DMS53 (cell line): ENCODE measurements around the gene UNC5A.

Experiments
- DNase-seq: peaks from one replicate; lab custom pipeline; 2025; lab: John Stamatoyannopoulos, UW

Gene UNC5A

GRCh38 chr5:176800024-176800423 is 10.3 kb upstream of the UNC5A start:
- DNase-seq: no peak

GRCh38 chr5:176802116-176802784 is 8.1 kb upstream of the UNC5A start:
- DNase-seq: no peak

DNA sequence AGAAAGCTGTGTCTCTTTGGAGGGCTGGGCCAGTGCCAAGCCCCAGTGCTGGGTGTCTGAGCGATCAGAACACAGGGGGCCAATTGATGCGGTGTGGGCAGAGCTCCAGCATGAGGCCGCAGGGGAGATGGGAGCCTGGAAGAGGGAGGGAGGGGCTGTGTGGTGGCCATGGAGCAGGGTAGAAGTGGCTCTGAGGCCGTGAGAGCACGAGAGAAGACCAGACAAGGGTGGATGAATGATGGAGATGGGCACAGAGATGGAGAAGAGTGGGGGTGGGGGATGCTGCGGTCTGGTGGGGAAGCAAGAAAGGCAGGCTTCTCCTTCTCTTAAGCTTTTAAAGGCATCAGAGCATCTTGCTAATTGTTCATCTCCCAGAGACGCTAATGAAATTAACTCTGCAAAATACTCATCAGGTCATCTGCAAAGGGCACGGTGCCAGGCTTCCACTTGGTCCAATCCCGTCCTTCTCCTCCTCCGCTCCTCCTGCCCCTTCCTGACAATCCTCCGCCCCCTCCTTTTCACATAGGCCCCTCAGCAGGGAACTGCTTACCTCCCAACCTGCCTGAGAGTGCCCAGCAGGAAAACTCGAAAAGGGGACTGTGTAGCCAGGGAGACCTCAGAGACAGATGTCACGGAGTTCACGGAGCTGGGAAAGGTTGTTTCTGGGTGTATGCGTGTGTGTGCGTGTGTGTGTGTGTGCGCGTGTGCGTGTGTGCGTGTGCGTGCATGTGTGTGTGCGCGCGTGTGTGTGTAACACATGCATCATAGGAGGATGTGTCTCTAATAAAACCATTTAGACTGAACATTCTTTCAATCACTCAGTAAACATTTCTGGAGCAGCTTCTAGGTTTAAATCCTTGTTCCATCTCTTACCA is 7.1 kb upstream of the UNC5A start:
- DNase-seq: no peak

DNA sequence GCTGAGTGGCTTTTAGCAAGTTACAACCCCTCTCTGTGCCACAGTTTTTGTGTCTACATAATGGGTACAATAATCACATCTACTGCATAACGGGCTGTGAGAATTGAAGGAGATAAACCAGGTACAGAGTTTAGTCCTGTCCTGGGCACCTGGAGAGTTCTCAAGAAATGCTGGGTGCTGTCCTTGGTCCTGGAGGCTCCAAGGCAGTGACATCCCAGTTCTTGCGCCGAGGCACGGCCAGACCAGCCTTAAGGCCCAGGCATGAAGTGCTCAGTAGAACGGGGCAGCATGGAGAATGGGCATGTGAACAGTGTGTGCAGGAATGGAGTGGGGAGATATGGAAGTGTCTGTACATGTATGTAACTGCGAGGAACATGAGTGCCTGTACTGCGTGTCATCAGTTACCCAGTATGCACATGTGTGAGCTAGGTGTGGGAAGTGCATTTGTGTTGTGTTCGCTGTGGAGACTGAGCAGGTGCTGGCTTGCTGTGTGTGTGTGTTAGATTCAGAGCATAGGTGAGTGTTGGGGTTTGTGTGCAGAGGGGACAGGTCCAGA is 6.3 kb upstream of the UNC5A start:
- no peak for DNase-seq

GRCh38 chr5:176806137-176806536 is 4.2 kb upstream of the UNC5A start:
- DNase-seq: peak; percentile 28

- peak; percentile 73 for DNase-seq
Observed at GRCh38 chr5:176809544-176810080, 747 bp upstream of the UNC5A start.

DNA sequence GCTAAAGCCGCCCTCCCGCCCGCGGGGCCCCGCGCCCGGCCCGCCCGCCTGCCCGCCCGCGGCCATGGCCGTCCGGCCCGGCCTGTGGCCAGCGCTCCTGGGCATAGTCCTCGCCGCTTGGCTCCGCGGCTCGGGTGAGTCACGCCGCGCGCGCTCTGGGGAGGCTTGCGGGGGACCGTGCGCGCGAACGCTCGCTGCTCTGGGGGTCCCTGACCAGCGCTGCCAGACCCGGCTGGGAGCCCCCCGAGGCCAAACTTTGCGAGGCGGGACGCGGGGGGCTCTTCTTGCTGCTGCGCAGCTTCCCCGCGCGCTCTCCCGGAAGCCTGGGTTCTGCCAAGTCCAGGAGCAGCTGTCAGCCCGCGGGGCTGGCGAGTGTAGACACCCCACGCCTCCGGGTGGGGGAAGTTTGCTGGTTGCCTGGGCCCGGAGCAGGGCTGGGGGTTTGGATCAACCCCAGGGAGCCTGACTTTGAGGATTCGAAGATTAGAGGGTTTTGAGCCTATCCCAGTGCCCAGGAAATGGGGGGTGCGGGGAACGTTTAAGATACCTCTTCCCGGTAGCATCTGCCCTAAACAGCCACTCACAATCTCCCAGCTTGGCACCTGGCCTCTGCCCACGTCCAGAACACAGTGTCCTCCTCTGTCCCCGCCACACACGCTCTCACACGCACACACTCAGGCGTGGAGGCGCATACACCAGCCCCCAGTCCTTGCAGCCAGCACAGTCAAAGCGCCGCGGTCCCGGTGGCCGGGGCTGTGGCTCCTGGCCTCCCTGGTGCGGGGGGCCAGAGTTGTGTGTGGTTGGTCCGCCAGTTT is 535 bp downstream of the UNC5A start:
- peak; percentile 80 for DNase-seq

DNA sequence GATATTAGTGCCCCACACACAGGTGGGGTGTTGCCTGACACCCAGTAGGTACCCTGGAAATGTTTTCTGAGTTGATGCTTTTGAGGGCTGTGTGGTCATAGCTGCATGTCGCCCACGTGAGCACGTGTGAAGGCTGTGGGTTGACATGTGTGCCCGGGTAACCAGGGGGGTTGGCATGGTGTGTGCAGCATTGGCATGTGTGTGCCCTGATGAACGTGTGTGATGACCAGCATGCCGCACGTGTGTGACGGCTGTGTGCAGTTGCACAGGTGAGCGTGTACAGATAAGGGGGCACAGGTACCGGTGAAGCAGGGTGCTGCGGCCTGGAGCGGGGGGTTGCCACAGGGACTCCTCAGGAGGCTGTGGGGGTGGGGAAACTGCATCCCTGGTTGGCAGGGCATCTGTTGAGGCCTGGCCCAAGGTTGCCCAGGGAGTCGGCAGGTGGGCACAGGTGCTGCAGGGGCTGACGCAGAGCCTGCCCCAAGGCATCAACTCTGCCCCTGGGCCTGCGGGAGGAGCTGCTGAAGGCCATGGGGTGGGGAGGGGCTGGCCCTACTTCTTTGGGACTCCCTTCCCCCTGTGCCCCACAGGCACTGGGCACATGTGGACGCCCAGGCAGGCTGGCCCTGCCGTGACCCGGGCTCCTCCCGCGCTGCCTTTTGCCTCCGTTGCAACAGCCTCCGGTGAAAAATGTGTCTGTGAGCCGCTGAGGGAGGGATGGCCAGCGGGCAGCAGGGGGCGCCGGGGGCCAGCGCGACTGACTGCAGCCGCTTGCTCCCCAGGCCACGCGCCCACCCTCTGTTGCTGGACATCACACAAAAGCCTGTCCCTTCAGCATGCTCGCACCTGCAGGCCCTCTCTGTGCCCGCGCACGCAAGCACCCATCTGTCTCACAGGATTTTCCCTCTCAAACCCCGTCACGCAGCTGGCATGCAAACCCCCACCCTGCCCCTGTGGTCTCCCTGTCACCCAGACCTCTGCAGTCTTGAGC is 2.2 kb downstream of the UNC5A start:
- peak; percentile 77 for DNase-seq

DNA sequence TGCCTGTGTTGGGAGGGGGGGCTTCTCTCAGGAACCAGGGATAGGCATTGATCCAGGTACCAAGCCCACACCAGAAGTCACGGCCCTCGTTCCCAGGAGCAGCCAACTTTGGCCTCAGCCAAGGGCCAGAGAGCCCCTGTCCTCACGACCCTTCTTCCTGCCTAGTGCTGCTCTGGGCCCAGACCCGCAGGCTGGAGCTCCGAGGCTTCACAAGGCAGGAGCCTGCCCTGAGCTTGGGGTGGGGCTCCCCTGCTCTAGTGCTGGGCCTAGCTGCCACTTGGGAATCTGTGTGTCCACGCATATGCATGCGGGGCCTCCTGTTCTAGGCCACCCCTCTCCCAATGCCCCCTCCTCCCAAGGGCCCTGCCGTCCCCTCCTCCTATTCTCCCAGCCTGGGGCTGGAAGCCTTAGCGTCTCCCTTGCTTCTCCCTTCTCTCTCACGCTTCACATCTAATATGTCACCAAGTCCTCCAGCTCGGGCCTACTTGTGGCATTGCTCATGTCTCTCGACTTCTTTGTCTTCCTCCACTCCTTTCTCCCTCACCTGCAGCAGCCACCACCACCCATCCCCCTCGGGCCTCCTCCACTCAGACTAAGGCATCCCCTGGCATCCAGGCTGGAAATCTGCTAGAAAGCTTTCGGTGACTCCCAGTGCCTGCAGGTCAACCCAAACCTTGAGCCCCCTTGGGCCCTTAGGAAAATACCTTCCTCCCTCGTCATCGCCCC is 3.4 kb downstream of the UNC5A start:
- no peak for DNase-seq

- no peak for DNase-seq
Observed at GRCh38 chr5:176814313-176814685, 3.9 kb downstream of the UNC5A start.

DNA sequence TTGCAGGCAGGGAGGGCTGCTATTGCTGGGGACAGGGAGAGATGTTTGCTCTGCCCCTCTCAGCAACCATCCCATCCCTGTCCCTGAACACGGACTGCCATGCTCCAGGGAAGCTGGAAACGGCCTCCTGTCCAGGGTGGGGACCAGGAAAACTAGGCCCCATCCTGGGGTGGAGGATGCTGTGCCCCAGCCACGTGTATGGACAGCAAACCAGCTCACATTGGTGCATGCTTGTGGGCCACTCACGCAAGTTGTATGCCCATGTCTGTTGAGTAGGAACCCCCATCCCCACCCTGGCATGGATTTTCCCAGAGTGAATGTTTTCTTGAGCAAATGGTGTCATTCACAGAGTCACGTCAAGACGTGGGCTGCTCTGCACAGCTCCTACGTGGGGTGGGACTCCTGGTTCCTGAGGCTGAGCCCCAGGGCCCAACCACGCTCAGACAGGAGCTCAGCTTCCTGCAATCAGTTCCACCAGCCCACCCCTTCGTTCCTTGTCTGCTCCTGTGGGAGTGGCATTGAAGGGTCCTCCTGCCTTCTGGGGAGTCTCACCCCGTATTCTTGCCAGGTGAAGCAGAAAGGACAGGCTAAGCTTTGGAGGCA is 4.6 kb downstream of the UNC5A start:
- DNase-seq: no peak

- peak; percentile 95 for DNase-seq
Observed at GRCh38 chr5:176816043-176816745, 5.8 kb downstream of the UNC5A start.

GRCh38 chr5:176816791-176817347 is 6.5 kb downstream of the UNC5A start:
- peak; percentile 72 for DNase-seq

- peak; percentile 94 for DNase-seq
Observed at GRCh38 chr5:176817369-176817840, 7.0 kb downstream of the UNC5A start.

DNA sequence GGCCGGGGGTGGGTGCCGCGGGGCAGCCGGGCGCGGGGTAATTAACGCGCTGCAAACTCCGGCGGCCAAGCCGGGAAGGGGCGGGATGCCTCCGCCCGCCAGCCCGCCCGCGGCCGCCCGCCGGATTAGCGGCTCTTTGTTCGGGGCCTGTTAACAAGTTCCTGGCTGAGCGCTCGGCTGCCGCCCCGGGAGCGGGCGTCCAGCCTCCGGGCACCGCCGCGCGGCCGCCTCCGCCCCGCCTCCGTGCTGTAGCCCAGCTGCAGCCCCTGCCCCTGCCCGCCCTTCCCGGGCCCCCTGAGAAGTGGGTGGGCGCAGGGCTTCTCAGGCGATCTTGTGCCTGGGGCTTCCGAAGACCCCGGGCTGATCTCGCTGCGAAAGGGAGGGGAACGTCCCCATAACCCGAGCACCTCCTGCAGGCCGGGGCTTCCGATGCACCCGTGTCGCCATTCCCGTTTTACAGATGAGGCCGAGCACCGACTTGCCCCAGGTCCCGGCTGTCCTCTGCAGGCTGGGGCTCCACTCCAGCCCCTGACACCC is 7.5 kb downstream of the UNC5A start:
- DNase-seq: peak; percentile 88

- peak; percentile 92 for DNase-seq
Observed at GRCh38 chr5:176818391-176819098, 8.2 kb downstream of the UNC5A start.

DNA sequence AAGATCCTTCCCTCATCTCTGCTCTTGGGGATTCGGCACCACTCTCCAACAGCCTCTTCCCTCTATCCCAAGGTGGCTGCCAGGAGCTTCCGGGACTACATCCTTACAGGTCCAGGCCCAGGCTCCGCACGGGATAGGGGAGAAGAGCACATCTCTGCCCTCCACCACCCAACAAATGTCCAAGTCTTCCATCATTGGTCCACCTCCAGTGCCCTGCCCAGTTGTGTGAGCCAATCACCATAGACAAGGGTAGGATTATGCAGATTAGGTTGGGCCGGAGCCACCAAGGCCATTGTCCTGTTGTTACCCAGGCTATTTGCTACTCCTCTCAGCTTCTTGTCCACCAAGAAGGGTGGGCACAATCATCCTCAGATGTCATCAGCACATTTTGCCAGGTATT is 9.1 kb downstream of the UNC5A start:
- DNase-seq: peak; percentile 28

DNA sequence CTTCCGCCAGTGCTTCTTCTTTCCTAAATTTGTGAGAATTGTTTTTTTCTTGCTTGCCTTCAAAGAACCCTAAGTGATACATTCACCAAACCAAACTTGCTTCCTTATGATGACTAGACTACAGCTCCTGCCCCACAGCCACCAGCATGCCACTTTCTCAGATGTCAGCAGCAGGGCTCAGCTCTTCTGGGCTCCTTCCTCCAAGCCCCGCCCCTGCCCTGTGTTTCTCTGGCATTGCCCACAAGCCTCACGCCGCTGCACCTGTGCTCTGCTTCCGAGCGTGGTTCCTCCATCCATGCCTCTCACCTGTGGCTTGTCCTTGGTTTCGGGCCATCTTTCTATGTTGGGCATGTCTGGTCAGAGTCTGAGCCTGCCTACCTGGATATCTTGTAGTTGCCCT is 10.6 kb downstream of the UNC5A start:
- DNase-seq: no peak
